Suprapubic skin (tissue), 4 donors: Measurements from ENCODE around the gene POLR2L.

Experiments
- EP300 ChIP-seq: sonication (generic); formaldehyde crosslinking; IDR thresholded peaks from one replicate; pipeline ENCODE4 v1.6.1; 2017; ENCODE audit warnings: antibody characterized with exemption
- POLR2A ChIP-seq, 2 donors: fragments of 450-650 bp; IDR thresholded peaks; one replicate each; pipeline ENCODE4 v1.6.1; 2017; ENCODE audit warnings: antibody characterized with exemption in 2 of 2, mild to moderate bottlenecking in 2 of 2, moderate library complexity in 2 of 2
- POLR2AphosphoS5 ChIP-seq, 3 donors: sonication (generic); formaldehyde crosslinking; IDR thresholded peaks; one replicate each; pipeline ENCODE4 v1.6.1; 2017; ENCODE audit warnings: antibody characterized with exemption in 3 of 3
- TF ChIP-seq, protein P1 (sequence below), 2 donors: fragments of 200-600 bp in 1 of 2; fragments of 450-650 bp in 1 of 2; sonication (generic) in 1 of 2; IDR thresholded peaks; one replicate each; pipeline ENCODE4 v1.5.1; 2016 to 2019; ENCODE audit warnings: antibody characterized with exemption in 2 of 2, mild to moderate bottlenecking in 1 of 2, moderate library complexity in 1 of 2

DNA sequence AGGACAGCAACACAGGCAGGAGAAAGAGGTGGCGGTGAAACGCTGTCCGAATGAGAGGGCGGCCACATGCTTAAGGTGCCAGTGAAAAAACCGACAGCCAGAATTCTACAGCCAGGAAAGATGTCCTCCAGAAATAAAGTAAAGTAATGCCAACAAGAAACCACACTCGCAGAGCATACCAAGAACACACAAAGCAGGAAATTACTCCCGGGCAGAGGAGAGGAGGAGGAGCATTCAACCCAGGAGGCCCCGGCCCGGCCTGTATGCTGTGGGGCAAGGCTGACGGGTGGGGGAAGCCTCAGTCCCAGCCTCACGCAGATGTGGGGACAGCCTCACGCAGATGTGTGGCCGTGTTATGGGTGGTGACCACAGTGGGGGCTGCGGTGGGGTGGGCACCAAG, 40.3 kb upstream of the POLR2L start:
- TF ChIP-seq, protein P1, sequence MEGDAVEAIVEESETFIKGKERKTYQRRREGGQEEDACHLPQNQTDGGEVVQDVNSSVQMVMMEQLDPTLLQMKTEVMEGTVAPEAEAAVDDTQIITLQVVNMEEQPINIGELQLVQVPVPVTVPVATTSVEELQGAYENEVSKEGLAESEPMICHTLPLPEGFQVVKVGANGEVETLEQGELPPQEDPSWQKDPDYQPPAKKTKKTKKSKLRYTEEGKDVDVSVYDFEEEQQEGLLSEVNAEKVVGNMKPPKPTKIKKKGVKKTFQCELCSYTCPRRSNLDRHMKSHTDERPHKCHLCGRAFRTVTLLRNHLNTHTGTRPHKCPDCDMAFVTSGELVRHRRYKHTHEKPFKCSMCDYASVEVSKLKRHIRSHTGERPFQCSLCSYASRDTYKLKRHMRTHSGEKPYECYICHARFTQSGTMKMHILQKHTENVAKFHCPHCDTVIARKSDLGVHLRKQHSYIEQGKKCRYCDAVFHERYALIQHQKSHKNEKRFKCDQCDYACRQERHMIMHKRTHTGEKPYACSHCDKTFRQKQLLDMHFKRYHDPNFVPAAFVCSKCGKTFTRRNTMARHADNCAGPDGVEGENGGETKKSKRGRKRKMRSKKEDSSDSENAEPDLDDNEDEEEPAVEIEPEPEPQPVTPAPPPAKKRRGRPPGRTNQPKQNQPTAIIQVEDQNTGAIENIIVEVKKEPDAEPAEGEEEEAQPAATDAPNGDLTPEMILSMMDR (IDR thresholded peaks at IDR 0.05) = no peak
- TF ChIP-seq POLR2A (IDR thresholded peaks at IDR 0.05) (no peak), POLR2AphosphoS5 (IDR thresholded peaks at IDR 0.05) (no peak), EP300 (no peak)
